ENCODE measurements around the gene DDAH2.

GRCh38 chr6:31677955-31678354 is 51.1 kb downstream of the DDAH2 start:
- TF ChIP-seq, protein P1, sequence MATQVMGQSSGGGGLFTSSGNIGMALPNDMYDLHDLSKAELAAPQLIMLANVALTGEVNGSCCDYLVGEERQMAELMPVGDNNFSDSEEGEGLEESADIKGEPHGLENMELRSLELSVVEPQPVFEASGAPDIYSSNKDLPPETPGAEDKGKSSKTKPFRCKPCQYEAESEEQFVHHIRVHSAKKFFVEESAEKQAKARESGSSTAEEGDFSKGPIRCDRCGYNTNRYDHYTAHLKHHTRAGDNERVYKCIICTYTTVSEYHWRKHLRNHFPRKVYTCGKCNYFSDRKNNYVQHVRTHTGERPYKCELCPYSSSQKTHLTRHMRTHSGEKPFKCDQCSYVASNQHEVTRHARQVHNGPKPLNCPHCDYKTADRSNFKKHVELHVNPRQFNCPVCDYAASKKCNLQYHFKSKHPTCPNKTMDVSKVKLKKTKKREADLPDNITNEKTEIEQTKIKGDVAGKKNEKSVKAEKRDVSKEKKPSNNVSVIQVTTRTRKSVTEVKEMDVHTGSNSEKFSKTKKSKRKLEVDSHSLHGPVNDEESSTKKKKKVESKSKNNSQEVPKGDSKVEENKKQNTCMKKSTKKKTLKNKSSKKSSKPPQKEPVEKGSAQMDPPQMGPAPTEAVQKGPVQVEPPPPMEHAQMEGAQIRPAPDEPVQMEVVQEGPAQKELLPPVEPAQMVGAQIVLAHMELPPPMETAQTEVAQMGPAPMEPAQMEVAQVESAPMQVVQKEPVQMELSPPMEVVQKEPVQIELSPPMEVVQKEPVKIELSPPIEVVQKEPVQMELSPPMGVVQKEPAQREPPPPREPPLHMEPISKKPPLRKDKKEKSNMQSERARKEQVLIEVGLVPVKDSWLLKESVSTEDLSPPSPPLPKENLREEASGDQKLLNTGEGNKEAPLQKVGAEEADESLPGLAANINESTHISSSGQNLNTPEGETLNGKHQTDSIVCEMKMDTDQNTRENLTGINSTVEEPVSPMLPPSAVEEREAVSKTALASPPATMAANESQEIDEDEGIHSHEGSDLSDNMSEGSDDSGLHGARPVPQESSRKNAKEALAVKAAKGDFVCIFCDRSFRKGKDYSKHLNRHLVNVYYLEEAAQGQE (IDR thresholded peaks at IDR 0.05; ENCODE audit: insufficient read depth in 1 of 2, low read depth in 2 of 2, low read length in 2 of 2), result no peak
- TF ChIP-seq TAF1 (IDR thresholded peaks at IDR 0.05; ENCODE audit: borderline replicate concordance, insufficient read depth, low read length), result no peak
